Natural killer cell (primary cell): ENCODE data around the gene ZFAND5. TPM values are rescaled to one million over a fixed set of nuclear protein-coding genes. Genes with fewer than 3 reads are reported as not detected.

Experiments
- ATAC-seq, 3 donors: fragments of 150-1000 bp in 2 of 3; fragments of 200-7000 bp in 1 of 3; cut with Tn5 transposase; 1 replicate in 1 of 3; 2 replicates in 2 of 3; pipeline ENCODE4 v1.10.0; 2021; ENCODE audit warnings: mild to moderate bottlenecking in 2 of 3, moderate library complexity in 2 of 3
- DNase-seq, 2 donors: peaks; one replicate each; pipeline versions ENCODE4 v3.0.0 to v3.0.0-alpha.2; 2013 to 2021; ENCODE audit warnings: mixed read lengths in 1 of 2
- H3K27ac ChIP-seq: one replicate; pipeline ENCODE4 v1.5.1; 2013; ENCODE audit warnings: mild to moderate bottlenecking, low read length
- H3K27me3 ChIP-seq: one replicate; pipeline ENCODE4 v1.6.1; 2013; ENCODE audit warnings: low read length; ENCODE audit not compliant: control insufficient read depth, insufficient read depth
- H3K36me3 ChIP-seq: one replicate; pipeline ENCODE4 v1.6.1; 2013; ENCODE audit warnings: low read length; ENCODE audit not compliant: control insufficient read depth, insufficient read depth
- H3K4me1 ChIP-seq: one replicate; pipeline ENCODE4 v1.6.1; 2013; ENCODE audit warnings: low read length; ENCODE audit not compliant: control insufficient read depth, insufficient read depth
- H3K4me3 ChIP-seq: one replicate; pipeline ENCODE4 v1.5.1; 2013; ENCODE audit warnings: low read length
- H3K9me3 ChIP-seq: one replicate; pipeline ENCODE4 v1.6.1; 2013; ENCODE audit warnings: low read length; ENCODE audit not compliant: control insufficient read depth, insufficient read depth
- H3K27ac Mint-ChIP-seq, 2 donors: one replicate each; pipeline ENCODE4 v1.8.0; 2022; ENCODE audit warnings: mild to moderate bottlenecking in 2 of 2, mixed read lengths in 2 of 2, moderate library complexity in 1 of 2
- H3K27me3 Mint-ChIP-seq, 2 donors: one replicate each; pipeline ENCODE4 v1.8.0; 2022; ENCODE audit warnings: low read depth in 2 of 2, mixed read lengths in 2 of 2
- H3K36me3 Mint-ChIP-seq: one replicate; pipeline ENCODE4 v1.8.0; 2022; ENCODE audit warnings: mixed read lengths
- H3K4me1 Mint-ChIP-seq, 2 donors: one replicate each; pipeline ENCODE4 v1.8.0; 2022; ENCODE audit warnings: mixed read lengths in 2 of 2
- H3K4me3 Mint-ChIP-seq: one replicate; pipeline ENCODE4 v1.8.0; 2022; ENCODE audit warnings: mild to moderate bottlenecking, moderate library complexity, mixed read lengths
- H3K9me3 Mint-ChIP-seq, 2 donors: one replicate each; pipeline ENCODE4 v1.8.0; 2022; ENCODE audit warnings: mixed read lengths in 2 of 2
- WGBS: methylation state at CpG from one replicate; pipeline ENCODE4 v1.1.7; 2013; ENCODE audit warnings: missing lambda C conversion rate; ENCODE audit not compliant: insufficient coverage; 5-methylcytosine and 5-hydroxymethylcytosine counted together
- intact Hi-C: fragments of 100-400 bp; cut with micrococcal nuclease; formaldehyde crosslinking; loops from one replicate; pipeline ENCODE4 v1.14.2; 2022
- total RNA-seq, 4 donors: library from RNA; stranded (reverse); fragments of 120-200 nt in 1 of 4; gene quantifications; one replicate each; pipeline versions ENCODE4 v1.2.3 to v1.2.4, GENCODE V29; 2013 to 2022
- TF ChIP-seq, protein P1 (sequence below): fragments of 200-600 bp; IDR thresholded peaks from one replicate; pipeline ENCODE4 v1.8.0; 2022; ENCODE audit warnings: antibody characterized with exemption

Gene ZFAND5
- total RNA-seq, 3 donors from 2014 or later (not counting 1 experiment from before 2014, with no cell fraction given) = 307 to 450 (median 318) TPM

GRCh38 chr9:72362118-72362531, 2.9 kb downstream of the ZFAND5 start:
- Mint-ChIP-seq H3K4me1 (peaks cover 72 to 77% of the 10 kb centered on the region in 2 donors), H3K27ac (peak overlapping the region; percentile 99), H3K9me3 (no peaks in the 10 kb centered on the region), H3K4me3 (peak overlapping the region; percentile 87), H3K27me3 (no peaks in the 10 kb centered on the region), H3K36me3 (peaks cover 7% of the 10 kb centered on the region)
- no peaks in the 10 kb centered on the region for H3K9me3 ChIP-seq
- 27% methylated on average over 1 of the region's 2 CpGs for WGBS
- no peak for DNase-seq
- H3K27me3 ChIP-seq = no peaks in the 10 kb centered on the region
- H3K27ac ChIP-seq = peak overlapping the region; percentile 99
- H3K36me3 ChIP-seq = peaks cover 32% of the 10 kb centered on the region
- ATAC-seq = no peak
- peaks cover 14% of the 10 kb centered on the region for H3K4me1 ChIP-seq
- TF ChIP-seq, protein P1, sequence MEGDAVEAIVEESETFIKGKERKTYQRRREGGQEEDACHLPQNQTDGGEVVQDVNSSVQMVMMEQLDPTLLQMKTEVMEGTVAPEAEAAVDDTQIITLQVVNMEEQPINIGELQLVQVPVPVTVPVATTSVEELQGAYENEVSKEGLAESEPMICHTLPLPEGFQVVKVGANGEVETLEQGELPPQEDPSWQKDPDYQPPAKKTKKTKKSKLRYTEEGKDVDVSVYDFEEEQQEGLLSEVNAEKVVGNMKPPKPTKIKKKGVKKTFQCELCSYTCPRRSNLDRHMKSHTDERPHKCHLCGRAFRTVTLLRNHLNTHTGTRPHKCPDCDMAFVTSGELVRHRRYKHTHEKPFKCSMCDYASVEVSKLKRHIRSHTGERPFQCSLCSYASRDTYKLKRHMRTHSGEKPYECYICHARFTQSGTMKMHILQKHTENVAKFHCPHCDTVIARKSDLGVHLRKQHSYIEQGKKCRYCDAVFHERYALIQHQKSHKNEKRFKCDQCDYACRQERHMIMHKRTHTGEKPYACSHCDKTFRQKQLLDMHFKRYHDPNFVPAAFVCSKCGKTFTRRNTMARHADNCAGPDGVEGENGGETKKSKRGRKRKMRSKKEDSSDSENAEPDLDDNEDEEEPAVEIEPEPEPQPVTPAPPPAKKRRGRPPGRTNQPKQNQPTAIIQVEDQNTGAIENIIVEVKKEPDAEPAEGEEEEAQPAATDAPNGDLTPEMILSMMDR = no peak
- intact Hi-C loops = loop anchor here (5.0 to 10.0 kb wide), 4 partner anchors 55 to 1947 kb away; partner anchors contain the start of genes ABHD17B, C9orf85 and KLF9
- peak overlapping the region; percentile 5 for H3K4me3 ChIP-seq

- Histone ChIP-seq H3K27ac (no peak overlapping the region), H3K9me3 (no peaks in the 10 kb centered on the region), H3K36me3 (peaks cover 41% of the 10 kb centered on the region), H3K4me3 (no peak overlapping the region), H3K4me1 (peaks cover 14% of the 10 kb centered on the region), H3K27me3 (no peaks in the 10 kb centered on the region)
- H3K27ac Mint-ChIP-seq = peak overlapping the region; percentile 86 to 99
- H3K4me1 Mint-ChIP-seq = peaks cover 81 to 86% of the 10 kb centered on the region in 2 donors
- H3K27me3 Mint-ChIP-seq = no peaks in the 10 kb centered on the region
- peaks cover 7% of the 10 kb centered on the region for H3K36me3 Mint-ChIP-seq
- peak overlapping the region; percentile 41 for H3K4me3 Mint-ChIP-seq
- DNase-seq (no peak), ATAC-seq (no peak)
- intact Hi-C loops = loop anchor here (5.0 to 10.0 kb wide), 4 partner anchors 54 to 1946 kb away; partner anchors contain the start of genes ABHD17B, C9orf85 and KLF9
- H3K9me3 Mint-ChIP-seq = no peaks in the 10 kb centered on the region
- WGBS = 61% methylated on average over 2 of the region's 3 CpGs
- TF ChIP-seq, protein P1 = no peak
These were observed 3.8 kb downstream of the ZFAND5 start for GRCh38 chr9:72361217-72361616.

GRCh38 chr9:72360324-72360723, 4.7 kb downstream of the ZFAND5 start:
- no peak overlapping the region for H3K4me3 ChIP-seq
- intact Hi-C loops = loop anchor here (5.0 to 10.0 kb wide), 4 partner anchors 53 to 1946 kb away; partner anchors contain the start of genes ABHD17B, C9orf85 and KLF9
- H3K4me1 Mint-ChIP-seq = peaks cover 83 to 88% of the 10 kb centered on the region in 2 donors

More at GRCh38 chr9:72360324-72360723, 4.7 kb downstream of the ZFAND5 start:
- TF ChIP-seq, protein P1 = no peak
- Mint-ChIP-seq H3K9me3 (no peaks in the 10 kb centered on the region), H3K27ac (peak overlapping the region in 1 of 2 donors; percentile 86), H3K36me3 (peaks cover 7% of the 10 kb centered on the region), H3K27me3 (no peaks in the 10 kb centered on the region), H3K4me3 (peak overlapping the region; percentile 17)
- peaks cover 10% of the 10 kb centered on the region for H3K4me1 ChIP-seq
- no peak for ATAC-seq
- H3K9me3 ChIP-seq = no peaks in the 10 kb centered on the region
- H3K36me3 ChIP-seq = peaks cover 49% of the 10 kb centered on the region
- DNase-seq = no peak
- H3K27me3 ChIP-seq = no peaks in the 10 kb centered on the region
- no peak overlapping the region for H3K27ac ChIP-seq
